ENCODE measurements around the gene NCOA3. TPM values are rescaled to one million over a fixed set of nuclear protein-coding genes. Genes with fewer than 3 reads are reported as not detected.
"Not testable (repeated sequence)": the region's sequence is repeated elsewhere in the genome, so short reads cannot be mapped to it uniquely, and the experiment has no call there.

NCOA3 gene
- total RNA-seq, 1 donor from 2014 or later = 23.8 TPM

DNA sequence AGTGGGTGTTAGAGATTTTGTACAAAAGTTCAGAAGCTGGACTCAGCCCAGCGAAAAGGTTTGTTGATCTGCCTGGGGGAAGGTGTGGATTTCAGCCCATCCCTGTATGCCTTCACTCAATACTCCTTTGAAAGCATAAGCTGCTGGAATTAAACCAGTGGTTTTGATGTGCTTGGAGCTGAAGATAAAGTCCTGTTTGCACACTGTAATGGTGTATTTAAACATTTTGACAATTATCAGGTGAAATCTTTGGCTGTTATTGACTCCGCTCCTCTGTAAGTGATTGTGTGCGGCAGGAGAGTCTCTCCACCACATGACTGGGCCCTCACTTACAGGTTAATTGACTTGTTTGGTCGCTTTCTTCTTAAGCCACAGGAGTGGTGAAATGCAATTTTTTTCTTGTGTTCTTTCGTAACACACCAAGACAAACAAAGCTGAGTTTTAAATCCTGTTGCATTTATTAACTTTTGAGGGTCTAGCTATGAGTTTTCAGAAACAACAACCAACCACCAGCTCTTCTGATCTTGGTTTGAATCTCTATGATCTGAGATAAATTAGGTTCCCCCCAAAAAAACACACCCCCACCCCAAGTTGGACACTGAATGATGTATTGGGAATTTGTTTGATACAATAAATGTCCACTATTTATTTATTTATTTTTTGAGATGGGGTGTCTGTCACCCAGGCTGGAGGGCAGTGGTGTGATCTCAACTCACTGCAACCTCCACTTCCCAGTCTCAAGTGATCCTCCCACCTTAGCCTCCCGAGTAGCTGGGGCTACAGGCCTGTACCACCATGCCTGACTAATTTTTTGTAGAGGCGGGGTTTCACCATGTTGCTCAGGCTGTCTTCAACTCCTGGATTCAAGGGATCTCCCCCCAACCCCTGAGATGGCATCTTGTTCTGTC, 46.3 kb upstream of the NCOA3 start:
- no peak for DNase-seq
- intact Hi-C loops (cut with micrococcal nuclease) = no loop called here
- Histone ChIP-seq H3K27me3 (ENCODE audit: low read depth) (no peaks in the 10 kb centered on the region), H3K9me3 (replicated peaks) (no peaks in the 10 kb centered on the region), H3K4me1 (no peaks in the 10 kb centered on the region), H3K4me3 (no peak overlapping the region), H3K36me3 (no peaks in the 10 kb centered on the region), H3K27ac (replicated peaks) (no peak overlapping the region)
- TF ChIP-seq, protein P1, sequence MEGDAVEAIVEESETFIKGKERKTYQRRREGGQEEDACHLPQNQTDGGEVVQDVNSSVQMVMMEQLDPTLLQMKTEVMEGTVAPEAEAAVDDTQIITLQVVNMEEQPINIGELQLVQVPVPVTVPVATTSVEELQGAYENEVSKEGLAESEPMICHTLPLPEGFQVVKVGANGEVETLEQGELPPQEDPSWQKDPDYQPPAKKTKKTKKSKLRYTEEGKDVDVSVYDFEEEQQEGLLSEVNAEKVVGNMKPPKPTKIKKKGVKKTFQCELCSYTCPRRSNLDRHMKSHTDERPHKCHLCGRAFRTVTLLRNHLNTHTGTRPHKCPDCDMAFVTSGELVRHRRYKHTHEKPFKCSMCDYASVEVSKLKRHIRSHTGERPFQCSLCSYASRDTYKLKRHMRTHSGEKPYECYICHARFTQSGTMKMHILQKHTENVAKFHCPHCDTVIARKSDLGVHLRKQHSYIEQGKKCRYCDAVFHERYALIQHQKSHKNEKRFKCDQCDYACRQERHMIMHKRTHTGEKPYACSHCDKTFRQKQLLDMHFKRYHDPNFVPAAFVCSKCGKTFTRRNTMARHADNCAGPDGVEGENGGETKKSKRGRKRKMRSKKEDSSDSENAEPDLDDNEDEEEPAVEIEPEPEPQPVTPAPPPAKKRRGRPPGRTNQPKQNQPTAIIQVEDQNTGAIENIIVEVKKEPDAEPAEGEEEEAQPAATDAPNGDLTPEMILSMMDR (IDR thresholded peaks at IDR 0.05; ENCODE audit: borderline replicate concordance) = no peak

DNA sequence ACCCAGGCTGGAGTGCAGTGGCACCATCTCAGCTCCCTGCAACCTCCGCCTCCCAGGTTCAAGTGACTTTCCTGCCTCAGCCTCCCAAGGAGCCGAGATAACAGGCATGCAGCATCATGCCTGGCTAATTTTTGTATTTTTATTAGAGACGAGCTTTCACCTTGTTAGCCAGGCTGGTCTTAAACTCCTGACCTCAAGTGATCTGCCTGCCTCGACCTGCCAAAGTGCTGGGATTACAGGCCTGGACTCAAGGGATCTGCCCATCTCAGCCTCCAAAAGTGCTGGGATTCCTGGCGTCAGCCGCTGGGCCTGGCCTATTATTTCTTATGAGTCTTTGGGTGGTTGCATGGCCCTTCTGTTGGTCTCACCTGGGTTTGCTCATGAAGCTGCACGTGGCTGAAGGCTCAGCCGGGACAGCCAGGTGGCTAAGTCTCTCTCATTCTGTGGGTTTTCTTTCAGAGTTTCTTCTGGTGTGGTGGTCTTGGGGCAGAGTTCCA, 45.6 kb upstream of the NCOA3 start:
- DNase-seq = no peak
- H3K27ac ChIP-seq (replicated peaks) = no peak overlapping the region
- H3K9me3 ChIP-seq (replicated peaks) = no peaks in the 10 kb centered on the region
- no peaks in the 10 kb centered on the region for H3K27me3 ChIP-seq (ENCODE audit: low read depth)
- intact Hi-C loops (cut with micrococcal nuclease) = no loop called here
- TF ChIP-seq, protein P1 (IDR thresholded peaks at IDR 0.05; ENCODE audit: borderline replicate concordance) = no peak
- no peaks in the 10 kb centered on the region for H3K4me1 ChIP-seq
- H3K4me3 ChIP-seq = no peak overlapping the region
- no peaks in the 10 kb centered on the region for H3K36me3 ChIP-seq

DNA sequence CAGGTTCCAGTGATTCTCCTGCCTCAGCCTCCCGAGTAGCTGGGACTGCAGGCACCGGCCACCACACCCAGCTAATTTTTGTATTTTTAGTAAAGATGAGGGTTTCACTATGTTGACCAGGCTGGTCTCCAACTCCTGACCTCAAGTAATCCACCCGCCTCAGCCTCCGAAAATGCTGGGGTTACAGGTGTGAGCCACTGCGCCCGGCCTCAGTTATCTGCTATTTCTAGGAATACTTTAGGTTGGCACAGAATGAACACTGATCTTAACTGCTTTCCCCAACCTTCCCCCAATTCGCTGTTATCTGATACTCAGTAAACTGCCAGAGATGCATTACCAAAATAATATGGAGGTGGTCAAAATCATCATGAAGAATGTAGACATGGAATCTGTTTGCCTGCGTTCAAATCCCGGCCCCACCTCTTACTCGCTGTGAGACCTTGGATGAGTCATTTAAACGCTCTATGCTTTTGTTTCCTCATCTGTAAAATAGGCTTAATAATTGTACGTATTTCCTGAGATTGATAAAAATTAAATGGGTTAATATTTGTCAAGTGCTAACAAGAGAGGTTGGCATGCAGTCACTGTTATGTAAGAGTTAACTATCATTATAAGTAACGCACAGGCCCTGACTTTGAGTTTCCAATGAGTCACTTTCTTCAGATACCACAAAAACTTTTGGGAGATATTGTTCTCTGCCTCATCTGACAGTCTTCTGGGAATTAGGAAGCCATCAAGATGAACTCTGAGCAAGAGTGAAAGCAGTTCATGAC, 44.5 kb upstream of the NCOA3 start:
- H3K27me3 ChIP-seq (ENCODE audit: low read depth) = no peaks in the 10 kb centered on the region
- no peaks in the 10 kb centered on the region for H3K36me3 ChIP-seq
- DNase-seq = no peak
- no peaks in the 10 kb centered on the region for H3K4me1 ChIP-seq
- no peak overlapping the region for H3K4me3 ChIP-seq
- TF ChIP-seq, protein P1 (IDR thresholded peaks at IDR 0.05; ENCODE audit: borderline replicate concordance) = no peak
- H3K9me3 ChIP-seq (replicated peaks) = no peaks in the 10 kb centered on the region
- no peak overlapping the region for H3K27ac ChIP-seq (replicated peaks)
- intact Hi-C loops (cut with micrococcal nuclease) = no loop called here

DNA sequence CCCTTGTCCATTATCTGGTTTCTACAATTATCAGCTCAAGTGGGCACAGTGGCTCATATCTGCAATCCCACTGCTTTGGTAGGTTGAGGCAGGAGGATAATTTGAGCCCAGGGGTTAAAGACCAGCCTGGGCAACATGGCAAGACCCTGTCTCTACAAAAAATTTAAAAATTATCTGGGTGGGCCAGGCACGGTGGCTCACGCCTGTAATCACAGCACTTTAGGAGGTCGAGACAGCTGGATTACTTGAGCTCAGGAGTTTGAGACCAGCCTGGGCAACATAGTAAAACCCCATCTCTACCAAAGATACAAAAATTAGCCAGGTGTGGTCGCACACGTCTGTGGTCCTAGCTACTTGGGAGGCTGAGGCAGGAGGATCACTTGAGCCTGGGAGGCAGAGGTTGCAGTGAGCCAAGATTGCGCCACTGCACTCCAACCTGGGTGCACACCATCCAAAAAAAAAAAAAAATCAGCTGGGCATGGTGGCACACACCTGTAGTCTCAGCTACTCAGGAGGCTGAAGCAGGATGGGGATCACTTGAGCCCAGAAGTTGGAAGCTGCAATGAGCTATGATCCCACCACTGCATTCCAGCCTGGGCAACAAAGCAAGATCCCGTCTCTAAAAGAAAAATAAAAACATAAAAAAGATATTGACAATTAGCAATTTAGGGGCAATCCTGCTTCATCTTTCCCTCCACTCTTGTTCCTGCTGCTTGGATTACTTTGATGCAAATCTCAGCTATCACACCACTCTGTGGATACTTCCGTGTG, 43.2 kb upstream of the NCOA3 start:
- H3K27ac ChIP-seq (replicated peaks); H3K27me3 ChIP-seq (ENCODE audit: low read depth); H3K36me3 ChIP-seq; H3K4me3 ChIP-seq; H3K4me1 ChIP-seq; intact Hi-C loops (cut with micrococcal nuclease); H3K9me3 ChIP-seq (replicated peaks); DNase-seq: not testable (repeated sequence)

DNA sequence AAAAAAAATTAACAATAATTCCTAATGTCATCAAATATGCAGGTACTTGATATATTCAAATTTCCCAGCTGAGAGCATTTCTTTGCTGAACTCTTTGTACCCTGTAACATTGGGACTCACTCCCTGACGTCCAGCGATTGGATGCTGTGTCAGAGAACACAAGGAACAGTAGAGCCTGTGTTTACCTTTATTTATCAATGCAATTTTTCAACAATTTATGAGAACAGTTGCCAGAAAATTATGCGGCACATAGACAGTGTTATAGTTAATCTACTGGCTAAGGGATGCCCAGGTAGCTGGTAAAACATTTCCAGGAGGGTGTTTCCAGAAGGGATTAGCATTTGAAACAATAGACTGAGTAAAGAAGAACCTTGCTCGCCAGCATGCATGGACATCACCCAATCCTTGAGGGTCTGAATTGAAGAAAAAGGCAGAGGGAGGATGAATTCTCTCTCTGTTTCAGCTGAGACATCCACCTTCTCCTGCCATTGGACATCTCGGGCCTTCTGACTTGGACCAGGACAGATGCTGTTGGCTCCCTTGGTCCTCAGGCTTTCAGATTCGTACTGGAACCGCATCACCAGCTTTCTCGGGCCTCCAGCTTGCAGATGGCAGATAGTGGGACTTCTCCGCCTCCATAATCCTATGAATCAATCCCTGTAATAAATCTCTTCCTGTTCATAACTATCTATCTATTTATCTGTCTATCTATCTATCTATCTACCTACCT, 42.2 kb upstream of the NCOA3 start:
- H3K27me3 ChIP-seq (ENCODE audit: low read depth) = no peaks in the 10 kb centered on the region
- no peaks in the 10 kb centered on the region for H3K36me3 ChIP-seq
- H3K9me3 ChIP-seq (replicated peaks) = no peaks in the 10 kb centered on the region
- peaks cover 13% of the 10 kb centered on the region for H3K4me1 ChIP-seq
- no peak overlapping the region for H3K4me3 ChIP-seq
- H3K27ac ChIP-seq (replicated peaks) = no peak overlapping the region
- TF ChIP-seq, protein P1 (IDR thresholded peaks at IDR 0.05; ENCODE audit: borderline replicate concordance) = no peak
- no peak for DNase-seq
- intact Hi-C loops (cut with micrococcal nuclease) = no loop called here

DNA sequence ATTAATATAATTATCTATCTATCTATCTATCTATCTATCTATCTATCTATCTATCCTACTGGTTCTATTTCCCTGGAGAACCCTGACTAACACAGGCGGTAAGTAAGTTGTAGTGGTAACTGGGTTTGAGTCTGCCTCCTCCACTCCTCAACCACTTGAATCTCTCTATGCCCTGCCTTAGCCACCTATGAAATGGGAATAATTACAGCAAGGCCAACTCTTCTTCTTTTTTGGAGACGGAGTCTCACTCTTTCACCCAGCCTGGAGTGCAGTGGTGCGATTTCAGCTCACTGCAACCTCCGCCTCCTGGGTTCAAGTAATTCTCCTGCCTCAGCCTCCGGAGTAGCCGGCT, 41.0 kb upstream of the NCOA3 start:
- H3K9me3 ChIP-seq (replicated peaks); H3K27ac ChIP-seq (replicated peaks); H3K36me3 ChIP-seq; DNase-seq; H3K4me3 ChIP-seq; intact Hi-C loops (cut with micrococcal nuclease); H3K27me3 ChIP-seq (ENCODE audit: low read depth): not testable (repeated sequence)
- peaks cover 23% of the 10 kb centered on the region for H3K4me1 ChIP-seq

Data from left ventricle myocardium inferior (tissue), 1 donor.